HG03439 (cell line): ENCODE results near the gene FAM229A.
"Not testable (repeated sequence)": the region's sequence is repeated elsewhere in the genome, so short reads cannot be mapped to it uniquely, and the experiment has no call there.

Experiments used
- ATAC-seq: cut with Tn5 transposase; IDR thresholded peaks from one replicate; pipeline ENCODE4 v1.9.1; 2021; ENCODE audit warnings: mild to moderate bottlenecking, moderate library complexity; ENCODE audit not compliant: unreplicated experiment

The FAM229A gene

GRCh38 chr1:32362474-32363313 is at the start of gene FAM229A, which contains the start of gene TSSK3:
FAM229A (minus strand) TSS chr1:32362485; CDS start chr1:32362091, 394 bp downstream.
TSSK3 (plus strand) TSS chr1:32362539; CDS start chr1:32362702, 163 bp downstream.
- no peak for ATAC-seq

- ATAC-seq, result no peak
Observed at GRCh38 chr1:32411261-32411660, 49.0 kb upstream of the FAM229A start.

- ATAC-seq, result no peak
Observed at GRCh38 chr1:32406629-32407111, 44.4 kb upstream of the FAM229A start.

GRCh38 chr1:32405672-32406467 is 43.6 kb upstream of the FAM229A start:
- ATAC-seq, result no peak

- no peak for ATAC-seq
Observed at GRCh38 chr1:32404946-32405345, 42.7 kb upstream of the FAM229A start.

- ATAC-seq, result no peak
Observed at GRCh38 chr1:32400876-32401631, 38.8 kb upstream of the FAM229A start.

GRCh38 chr1:32399843-32400242 is 37.6 kb upstream of the FAM229A start:
- ATAC-seq, result no peak

GRCh38 chr1:32398401-32398800 is 36.1 kb upstream of the FAM229A start:
- no peak for ATAC-seq

- not testable (repeated sequence) for ATAC-seq
Observed at GRCh38 chr1:32396524-32396923, 34.2 kb upstream of the FAM229A start.

- no peak for ATAC-seq
Observed at GRCh38 chr1:32394890-32395432, 32.7 kb upstream of the FAM229A start.

GRCh38 chr1:32394141-32394889 is 32.0 kb upstream of the FAM229A start, which contains the start of gene BSDC1:
BSDC1 (minus strand) TSS chr1:32394441; CDS start chr1:32394414, 27 bp downstream.
- peak; percentile 96 for ATAC-seq

- peak; percentile 22 for ATAC-seq
Observed at GRCh38 chr1:32393832-32394140, 31.5 kb upstream of the FAM229A start.

- no peak for ATAC-seq
Observed at GRCh38 chr1:32393136-32393535, 30.9 kb upstream of the FAM229A start.

- no peak for ATAC-seq
Observed at GRCh38 chr1:32392325-32392724, 30.0 kb upstream of the FAM229A start.

GRCh38 chr1:32390904-32391870 is 28.9 kb upstream of the FAM229A start:
- ATAC-seq, result no peak

- ATAC-seq, result no peak
Observed at GRCh38 chr1:32388641-32389040, 26.4 kb upstream of the FAM229A start.

- no peak for ATAC-seq
Observed at GRCh38 chr1:32386676-32387392, 24.5 kb upstream of the FAM229A start.

- ATAC-seq, result no peak
Observed at GRCh38 chr1:32380057-32380456, 17.8 kb upstream of the FAM229A start.
